Keratinocyte (primary cell): ENCODE results near the gene CCNH. TPM values are rescaled to one million over a fixed set of nuclear protein-coding genes. Genes with fewer than 3 reads are reported as not detected.

Experiments
- DNase-seq: peaks from one replicate; pipeline ENCODE4 v3.0.0-alpha.2; 2011; ENCODE audit warnings: low read depth, missing footprints, low spot score
- FAIRE-seq: peaks from 2 replicates; lab custom pipeline; 2011; peaks lifted over from hg19 to GRCh38; lab: Jason Lieb, UNC
- H2AFZ ChIP-seq: 2 replicates; pipeline ENCODE4 v1.6.0; 2012; ENCODE audit warnings: low read length, control low read depth, inconsistent platforms; ENCODE audit not compliant: control insufficient read depth
- H3K27ac ChIP-seq: 2 replicates; pipeline ENCODE4 v1.5.1; 2011; ENCODE audit warnings: low read length; ENCODE audit not compliant: control insufficient read depth, insufficient read depth
- H3K27me3 ChIP-seq: 3 replicates; pipeline ENCODE4 v1.6.0; 2011; ENCODE audit warnings: low read length; ENCODE audit not compliant: control insufficient read depth, insufficient read depth; ENCODE audit errors: extremely low read depth
- H3K36me3 ChIP-seq, 2 experiments: 2 replicates in 1 of 2; 3 replicates in 1 of 2; pipeline ENCODE4 v1.5.1; 2011; ENCODE audit warnings: low read length in 2 of 2, mild to moderate bottlenecking in 1 of 2; ENCODE audit not compliant: control insufficient read depth in 2 of 2, insufficient read depth in 2 of 2; ENCODE audit errors: extremely low read depth in 1 of 2
- H3K4me1 ChIP-seq: 3 replicates; pipeline ENCODE4 v1.5.1; 2011; ENCODE audit warnings: low read length; ENCODE audit not compliant: control insufficient read depth, insufficient read depth; ENCODE audit errors: extremely low read depth
- H3K4me2 ChIP-seq: 3 replicates; pipeline ENCODE4 v1.6.0; 2011; ENCODE audit warnings: low read depth, low read length; ENCODE audit not compliant: control insufficient read depth, insufficient read depth; ENCODE audit errors: extremely low read depth
- H3K4me3 ChIP-seq, 3 experiments: fragments of 200-600 bp in 1 of 3; sonication (generic) in 1 of 3; 2 replicates in 2 of 3; 3 replicates in 1 of 3; pipeline ENCODE4 v1.5.1; 2011 to 2016; ENCODE audit warnings: low read length in 3 of 3, mild to moderate bottlenecking in 3 of 3, control low read depth in 2 of 3, inconsistent platforms in 1 of 3, low read depth in 1 of 3, mixed read lengths in 1 of 3, mixed run types in 1 of 3, moderate library complexity in 1 of 3; ENCODE audit not compliant: control insufficient read depth in 2 of 3, insufficient read depth in 2 of 3; ENCODE audit errors: extremely low read depth in 1 of 3
- H3K79me2 ChIP-seq: 2 replicates; pipeline ENCODE4 v1.6.0; 2012; ENCODE audit warnings: low read length; ENCODE audit not compliant: control insufficient read depth, insufficient read depth
- H3K9ac ChIP-seq: 3 replicates; pipeline ENCODE4 v1.6.0; 2011; ENCODE audit warnings: low read length; ENCODE audit not compliant: control insufficient read depth, insufficient read depth; ENCODE audit errors: extremely low read depth
- H3K9me1 ChIP-seq: 3 replicates; pipeline ENCODE4 v1.6.0; 2011; ENCODE audit warnings: low read length; ENCODE audit not compliant: control insufficient read depth, insufficient read depth; ENCODE audit errors: extremely low read depth
- H3K9me3 ChIP-seq: 2 replicates; pipeline ENCODE4 v1.5.1; 2012; ENCODE audit warnings: low read depth, low read length; ENCODE audit not compliant: control insufficient read depth
- H4K20me1 ChIP-seq: 3 replicates; pipeline ENCODE4 v1.6.0; 2011; ENCODE audit warnings: low read length; ENCODE audit not compliant: control insufficient read depth, insufficient read depth; ENCODE audit errors: extremely low read depth
- EZH2 ChIP-seq: IDR thresholded peaks from one replicate; pipeline ENCODE4 v1.6.1; 2012; ENCODE audit warnings: inconsistent platforms, mild to moderate bottlenecking, low read length, moderate library complexity
- dilution Hi-C: fragments of 300-500 bp; cut with MboI; formaldehyde crosslinking; loops from one replicate; pipeline ENCODE4 v1.7.0; 2020; ENCODE audit warnings: low sequenced_read_pairs; ENCODE audit not compliant: extremely low pct_ligation_motif_present
- polyA plus RNA-seq, 5 experiments: library from polyadenylated mRNA; depleted of rRNA in 3 of 5; stranded (reverse) in 3 of 5; stranded (forward) in 1 of 5; unstranded in 1 of 5; fragments of >200 nt; gene quantifications; 1 replicate in 1 of 5; 2 replicates in 3 of 5; 3 replicates in 1 of 5; pipeline versions ENCODE4 v1.2.1 to v1.2.3, GENCODE V29; 2011 to 2012; ENCODE audit warnings: missing spikeins in 2 of 5, low read depth in 1 of 5, low replicate concordance in 1 of 5
- TF ChIP-seq, protein P1 (sequence below), 3 experiments: IDR thresholded peaks in 1 of 3; conservative IDR thresholded peaks in 1 of 3; optimal IDR thresholded peaks in 1 of 3; 2 replicates in 2 of 3; 3 replicates in 1 of 3; pipeline versions ENCODE3 to v1.5.1; 2011; ENCODE audit warnings: low read length in 3 of 3, mild to moderate bottlenecking in 3 of 3, moderate library complexity in 2 of 3, control low read depth in 1 of 3, inconsistent platforms in 1 of 3; ENCODE audit not compliant: insufficient read depth in 2 of 3; ENCODE audit errors: extremely low read depth in 1 of 3

The CCNH gene
- polyA plus RNA-seq, 1 donor (not counting 4 experiments of a cell fraction or from before 2014, with no cell fraction given) = 56.5 TPM

DNA sequence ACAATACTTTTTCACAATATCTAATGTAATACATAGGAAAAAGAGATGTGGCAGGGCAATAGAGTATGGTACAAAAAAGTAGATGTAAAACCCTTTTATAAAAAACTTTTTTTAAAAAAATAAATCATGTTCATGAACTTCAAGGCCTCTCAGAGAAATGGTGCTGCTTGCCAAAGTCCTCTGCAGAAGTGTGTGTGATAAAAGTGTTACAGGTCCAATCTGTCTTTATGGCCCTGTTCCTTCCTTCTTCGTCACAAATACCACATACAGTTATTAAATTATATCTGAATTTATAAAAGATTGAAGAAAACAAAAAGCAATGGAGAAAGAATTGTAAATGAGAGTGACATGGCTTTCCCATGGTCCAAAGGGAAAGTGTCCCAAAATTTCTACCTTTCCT lies 21.7 kb upstream of the CCNH start:
- no peak for TF ChIP-seq EZH2
- TF ChIP-seq, protein P1, sequence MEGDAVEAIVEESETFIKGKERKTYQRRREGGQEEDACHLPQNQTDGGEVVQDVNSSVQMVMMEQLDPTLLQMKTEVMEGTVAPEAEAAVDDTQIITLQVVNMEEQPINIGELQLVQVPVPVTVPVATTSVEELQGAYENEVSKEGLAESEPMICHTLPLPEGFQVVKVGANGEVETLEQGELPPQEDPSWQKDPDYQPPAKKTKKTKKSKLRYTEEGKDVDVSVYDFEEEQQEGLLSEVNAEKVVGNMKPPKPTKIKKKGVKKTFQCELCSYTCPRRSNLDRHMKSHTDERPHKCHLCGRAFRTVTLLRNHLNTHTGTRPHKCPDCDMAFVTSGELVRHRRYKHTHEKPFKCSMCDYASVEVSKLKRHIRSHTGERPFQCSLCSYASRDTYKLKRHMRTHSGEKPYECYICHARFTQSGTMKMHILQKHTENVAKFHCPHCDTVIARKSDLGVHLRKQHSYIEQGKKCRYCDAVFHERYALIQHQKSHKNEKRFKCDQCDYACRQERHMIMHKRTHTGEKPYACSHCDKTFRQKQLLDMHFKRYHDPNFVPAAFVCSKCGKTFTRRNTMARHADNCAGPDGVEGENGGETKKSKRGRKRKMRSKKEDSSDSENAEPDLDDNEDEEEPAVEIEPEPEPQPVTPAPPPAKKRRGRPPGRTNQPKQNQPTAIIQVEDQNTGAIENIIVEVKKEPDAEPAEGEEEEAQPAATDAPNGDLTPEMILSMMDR (optimal IDR thresholded peaks at IDR 0.05 in 1 of 3, IDR thresholded peaks at IDR 0.05 in 1 of 3, conservative IDR thresholded peaks at IDR 0.05 in 1 of 3; ENCODE audit: extremely low read depth in 1 of 3, insufficient read depth in 2 of 3, low read length in 3 of 3) = no peak
- Histone ChIP-seq H3K79me2 (no peaks in the 10 kb centered on the region), H3K9ac (no peak overlapping the region), H3K9me1 (no peaks in the 10 kb centered on the region), H3K27ac (no peak overlapping the region), H3K4me2 (no peak overlapping the region), H2AFZ (no peak overlapping the region), H3K36me3 (no peaks in the 10 kb centered on the region), H3K27me3 (no peaks in the 10 kb centered on the region), H3K9me3 (no peaks in the 10 kb centered on the region), H3K4me3 (no peak overlapping the region), H4K20me1 (no peaks in the 10 kb centered on the region), H3K4me1 (peaks cover 8% of the 10 kb centered on the region)
- DNase-seq (no peak), FAIRE-seq (no peak)
- dilution Hi-C loops = no loop called here

DNA sequence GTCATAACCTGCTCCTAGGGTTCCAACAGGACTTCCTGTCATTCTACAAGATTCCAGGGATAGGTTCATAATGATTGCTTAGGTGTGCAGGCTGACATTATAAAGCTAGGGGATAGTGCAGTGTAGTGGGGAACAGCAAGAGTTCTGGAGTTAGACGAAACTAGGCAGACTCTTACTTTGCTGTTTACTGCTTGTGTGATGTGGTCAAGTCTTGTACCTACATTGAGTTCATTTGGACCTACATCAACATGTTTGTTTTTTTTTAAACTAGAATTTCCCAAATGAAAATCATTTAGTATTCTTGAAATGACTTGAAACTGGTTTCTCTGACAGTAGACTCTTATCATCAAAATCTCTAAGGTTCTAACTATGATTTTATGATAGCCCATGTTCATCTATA lies 21.2 kb upstream of the CCNH start:
- H3K9ac ChIP-seq = no peak overlapping the region
- peaks cover 8% of the 10 kb centered on the region for H3K4me1 ChIP-seq
- H3K79me2 ChIP-seq = no peaks in the 10 kb centered on the region
- no peaks in the 10 kb centered on the region for H3K36me3 ChIP-seq
- no peak overlapping the region for H2AFZ ChIP-seq
- H3K4me3 ChIP-seq = no peak overlapping the region
- dilution Hi-C loops = no loop called here
- no peaks in the 10 kb centered on the region for H4K20me1 ChIP-seq
- no peak for FAIRE-seq
- H3K27ac ChIP-seq = no peak overlapping the region
- no peak for TF ChIP-seq EZH2
- TF ChIP-seq, protein P1 (optimal IDR thresholded peaks at IDR 0.05 in 1 of 3, IDR thresholded peaks at IDR 0.05 in 1 of 3, conservative IDR thresholded peaks at IDR 0.05 in 1 of 3; ENCODE audit: extremely low read depth in 1 of 3, insufficient read depth in 2 of 3, low read length in 3 of 3) = no peak
- H3K9me1 ChIP-seq = no peaks in the 10 kb centered on the region
- no peaks in the 10 kb centered on the region for H3K9me3 ChIP-seq
- no peak overlapping the region for H3K4me2 ChIP-seq
- no peaks in the 10 kb centered on the region for H3K27me3 ChIP-seq
- DNase-seq = no peak
